SU-DHL-6 (cell line): ENCODE measurements around the gene S100A4.

Source experiments
- EZH2phosphoT487 ChIP-seq: fragments of 200-600 bp; sonication (generic), shearing (Covaris generic); conservative IDR thresholded peaks from 2 replicates; pipeline ENCODE4 v1.6.1; 2018; ENCODE audit warnings: mild to moderate bottlenecking, antibody characterized with exemption, low read length, moderate library complexity, mixed read lengths
- TF ChIP-seq, protein P1 (sequence below): fragments of 200-600 bp; sonication (generic); IDR thresholded peaks from one replicate; pipeline ENCODE4 v1.5.1; 2017; ENCODE audit warnings: antibody characterized with exemption, mild to moderate bottlenecking, low read length, moderate library complexity; ENCODE audit not compliant: insufficient read depth, poor library complexity, severe bottlenecking

- TF ChIP-seq, protein P1, sequence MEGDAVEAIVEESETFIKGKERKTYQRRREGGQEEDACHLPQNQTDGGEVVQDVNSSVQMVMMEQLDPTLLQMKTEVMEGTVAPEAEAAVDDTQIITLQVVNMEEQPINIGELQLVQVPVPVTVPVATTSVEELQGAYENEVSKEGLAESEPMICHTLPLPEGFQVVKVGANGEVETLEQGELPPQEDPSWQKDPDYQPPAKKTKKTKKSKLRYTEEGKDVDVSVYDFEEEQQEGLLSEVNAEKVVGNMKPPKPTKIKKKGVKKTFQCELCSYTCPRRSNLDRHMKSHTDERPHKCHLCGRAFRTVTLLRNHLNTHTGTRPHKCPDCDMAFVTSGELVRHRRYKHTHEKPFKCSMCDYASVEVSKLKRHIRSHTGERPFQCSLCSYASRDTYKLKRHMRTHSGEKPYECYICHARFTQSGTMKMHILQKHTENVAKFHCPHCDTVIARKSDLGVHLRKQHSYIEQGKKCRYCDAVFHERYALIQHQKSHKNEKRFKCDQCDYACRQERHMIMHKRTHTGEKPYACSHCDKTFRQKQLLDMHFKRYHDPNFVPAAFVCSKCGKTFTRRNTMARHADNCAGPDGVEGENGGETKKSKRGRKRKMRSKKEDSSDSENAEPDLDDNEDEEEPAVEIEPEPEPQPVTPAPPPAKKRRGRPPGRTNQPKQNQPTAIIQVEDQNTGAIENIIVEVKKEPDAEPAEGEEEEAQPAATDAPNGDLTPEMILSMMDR, result no peak
- no peak for TF ChIP-seq EZH2phosphoT487
Observed at GRCh38 chr1:153557877-153558276, 12.3 kb upstream of the S100A4 start.
